Measurements from ENCODE around the gene TGM6.

DNA sequence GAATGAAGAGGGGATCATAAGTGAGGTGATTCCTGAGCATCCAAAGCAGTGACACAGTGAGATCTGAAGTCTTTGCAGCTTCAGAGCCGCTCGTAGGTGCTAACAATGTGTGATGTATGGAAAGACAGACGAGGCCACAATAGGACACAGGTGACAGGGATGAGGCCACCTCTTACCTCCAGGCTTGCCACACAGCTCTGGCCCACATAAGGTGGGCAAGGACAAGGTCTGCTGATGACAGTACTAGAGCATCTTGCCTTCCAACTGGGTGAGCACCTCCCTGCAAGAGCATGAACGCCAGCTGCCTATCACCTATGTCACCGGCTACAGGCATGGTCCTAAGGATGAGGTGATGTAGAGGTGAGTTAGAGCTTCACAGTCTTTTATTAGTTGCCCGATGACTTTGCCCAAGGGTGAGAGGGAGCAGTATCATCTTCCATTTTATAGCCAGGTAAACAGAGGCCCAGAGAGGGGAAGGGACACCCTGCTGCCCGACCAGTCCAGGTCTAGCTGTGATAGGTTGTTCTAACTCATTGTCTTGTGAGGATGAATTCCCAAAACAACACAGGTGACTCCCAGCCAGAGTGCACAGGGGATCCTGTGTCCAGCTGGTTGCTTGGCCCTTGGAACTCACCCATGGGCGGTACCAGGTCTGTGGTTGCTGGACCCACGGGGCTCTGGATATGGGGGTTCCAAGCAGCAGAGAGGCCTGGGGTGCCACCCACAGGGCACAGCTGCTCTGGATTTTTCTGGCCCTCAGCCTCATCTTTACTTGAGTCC, 6.2 kb upstream of the TGM6 start:
- TF ChIP-seq, protein P1, sequence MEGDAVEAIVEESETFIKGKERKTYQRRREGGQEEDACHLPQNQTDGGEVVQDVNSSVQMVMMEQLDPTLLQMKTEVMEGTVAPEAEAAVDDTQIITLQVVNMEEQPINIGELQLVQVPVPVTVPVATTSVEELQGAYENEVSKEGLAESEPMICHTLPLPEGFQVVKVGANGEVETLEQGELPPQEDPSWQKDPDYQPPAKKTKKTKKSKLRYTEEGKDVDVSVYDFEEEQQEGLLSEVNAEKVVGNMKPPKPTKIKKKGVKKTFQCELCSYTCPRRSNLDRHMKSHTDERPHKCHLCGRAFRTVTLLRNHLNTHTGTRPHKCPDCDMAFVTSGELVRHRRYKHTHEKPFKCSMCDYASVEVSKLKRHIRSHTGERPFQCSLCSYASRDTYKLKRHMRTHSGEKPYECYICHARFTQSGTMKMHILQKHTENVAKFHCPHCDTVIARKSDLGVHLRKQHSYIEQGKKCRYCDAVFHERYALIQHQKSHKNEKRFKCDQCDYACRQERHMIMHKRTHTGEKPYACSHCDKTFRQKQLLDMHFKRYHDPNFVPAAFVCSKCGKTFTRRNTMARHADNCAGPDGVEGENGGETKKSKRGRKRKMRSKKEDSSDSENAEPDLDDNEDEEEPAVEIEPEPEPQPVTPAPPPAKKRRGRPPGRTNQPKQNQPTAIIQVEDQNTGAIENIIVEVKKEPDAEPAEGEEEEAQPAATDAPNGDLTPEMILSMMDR (IDR thresholded peaks at IDR 0.05; ENCODE audit: low read depth, low read length): no peak
- TF ChIP-seq EZH2phosphoT487 (IDR thresholded peaks at IDR 0.05; ENCODE audit: low read depth): no peak

All from OCI-LY3 (cell line).